ENCODE data around the gene FAM13B. TPM values are rescaled to one million over a fixed set of nuclear protein-coding genes. Genes with fewer than 3 reads are reported as not detected.

The FAM13B gene
- polyA plus RNA-seq, 1 experiment: 25.0 TPM

- Histone ChIP-seq H3K27ac (ENCODE audit: low read depth, low read length) (no peak overlapping the region), H3K27me3 (ENCODE audit: control insufficient read depth, insufficient read depth, low read length) (no peaks in the 10 kb centered on the region), H3K4me3 (ENCODE audit: low read depth, low read length) (no peak overlapping the region), H3K9me3 (ENCODE audit: control insufficient read depth, insufficient read depth, low read length) (no peaks in the 10 kb centered on the region)
- POLR2A ChIA-PET: no interaction called here
- CTCF ChIA-PET: no interaction called here
- TF ChIP-seq, protein P1, sequence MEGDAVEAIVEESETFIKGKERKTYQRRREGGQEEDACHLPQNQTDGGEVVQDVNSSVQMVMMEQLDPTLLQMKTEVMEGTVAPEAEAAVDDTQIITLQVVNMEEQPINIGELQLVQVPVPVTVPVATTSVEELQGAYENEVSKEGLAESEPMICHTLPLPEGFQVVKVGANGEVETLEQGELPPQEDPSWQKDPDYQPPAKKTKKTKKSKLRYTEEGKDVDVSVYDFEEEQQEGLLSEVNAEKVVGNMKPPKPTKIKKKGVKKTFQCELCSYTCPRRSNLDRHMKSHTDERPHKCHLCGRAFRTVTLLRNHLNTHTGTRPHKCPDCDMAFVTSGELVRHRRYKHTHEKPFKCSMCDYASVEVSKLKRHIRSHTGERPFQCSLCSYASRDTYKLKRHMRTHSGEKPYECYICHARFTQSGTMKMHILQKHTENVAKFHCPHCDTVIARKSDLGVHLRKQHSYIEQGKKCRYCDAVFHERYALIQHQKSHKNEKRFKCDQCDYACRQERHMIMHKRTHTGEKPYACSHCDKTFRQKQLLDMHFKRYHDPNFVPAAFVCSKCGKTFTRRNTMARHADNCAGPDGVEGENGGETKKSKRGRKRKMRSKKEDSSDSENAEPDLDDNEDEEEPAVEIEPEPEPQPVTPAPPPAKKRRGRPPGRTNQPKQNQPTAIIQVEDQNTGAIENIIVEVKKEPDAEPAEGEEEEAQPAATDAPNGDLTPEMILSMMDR (IDR thresholded peaks at IDR 0.05; ENCODE audit: low read depth, low read length): no peak
- DNase-seq (ENCODE audit: low read depth, low spot score): no peak
Observed at GRCh38 chr5:137937994-137938750, 94.7 kb downstream of the FAM13B start.

DNA sequence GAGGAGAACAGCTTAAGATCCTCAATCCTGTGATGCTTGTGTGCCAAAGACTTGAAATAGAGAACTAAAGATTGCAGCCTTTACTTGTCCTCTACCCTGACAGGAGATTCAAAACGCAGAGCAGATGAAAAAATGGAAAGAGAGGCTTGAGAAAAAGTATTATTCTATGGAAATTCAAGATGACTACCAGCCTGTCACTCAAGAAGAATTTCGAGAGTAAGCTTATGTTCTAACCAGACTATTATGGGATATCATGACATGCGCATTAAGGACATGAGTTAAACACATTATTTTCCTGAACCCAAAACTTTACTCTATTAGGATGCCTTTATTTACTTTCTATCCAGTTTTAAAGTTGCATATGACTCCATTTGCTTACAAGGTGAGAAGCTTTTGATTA is 97.2 kb downstream of the FAM13B start:
- ChIA-PET CTCF (interaction anchor here (0.9 to 1.2 kb wide), 3 partner anchors 155 to 157 kb away, joined by 3 to 7 read pairs (median 3); no protein-coding TSS in a partner anchor), POLR2A (interaction anchor here (0.6 kb wide), 1 partner anchor 1306 kb away, joined by 3 read pairs; no protein-coding TSS in a partner anchor)
- H3K27me3 ChIP-seq (ENCODE audit: control insufficient read depth, insufficient read depth, low read length): no peaks in the 10 kb centered on the region
- H3K9me3 ChIP-seq (ENCODE audit: control insufficient read depth, insufficient read depth, low read length): no peaks in the 10 kb centered on the region
- TF ChIP-seq, protein P1 (IDR thresholded peaks at IDR 0.05; ENCODE audit: low read depth, low read length): no peak
- no peak overlapping the region for H3K27ac ChIP-seq (ENCODE audit: low read depth, low read length)
- no peak for DNase-seq (ENCODE audit: low read depth, low spot score)
- no peak overlapping the region for H3K4me3 ChIP-seq (ENCODE audit: low read depth, low read length)

DNA sequence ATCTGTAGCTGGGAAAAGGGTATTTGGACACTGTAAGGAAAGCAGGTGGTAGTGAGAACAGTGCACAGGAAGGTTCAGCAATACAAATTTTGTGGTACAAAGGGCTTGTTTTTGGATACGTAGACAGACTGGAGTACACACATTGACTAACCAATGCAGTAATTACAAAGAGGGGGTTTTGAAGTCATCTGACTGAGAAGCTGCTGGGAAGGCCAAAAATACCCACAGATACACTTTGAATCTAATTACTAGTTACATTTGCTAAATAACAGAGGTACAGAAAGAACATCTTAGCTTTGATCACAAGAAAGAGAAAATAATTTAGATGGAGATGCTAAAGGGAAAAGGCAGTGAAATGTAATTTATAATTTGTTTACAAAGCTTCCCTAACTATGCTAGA is 97.7 kb downstream of the FAM13B start:
- Histone ChIP-seq H3K27ac (ENCODE audit: low read depth, low read length) (no peak overlapping the region), H3K27me3 (ENCODE audit: control insufficient read depth, insufficient read depth, low read length) (no peaks in the 10 kb centered on the region), H3K9me3 (ENCODE audit: control insufficient read depth, insufficient read depth, low read length) (no peaks in the 10 kb centered on the region), H3K4me3 (ENCODE audit: low read depth, low read length) (no peak overlapping the region)
- no peak for DNase-seq (ENCODE audit: low read depth, low spot score)
- ChIA-PET CTCF (interaction anchor here (0.9 to 1.2 kb wide), 3 partner anchors 155 to 157 kb away, joined by 3 to 7 read pairs (median 3); no protein-coding TSS in a partner anchor), POLR2A (no interaction called here)
- TF ChIP-seq, protein P1 (IDR thresholded peaks at IDR 0.05; ENCODE audit: low read depth, low read length): no peak

DNA sequence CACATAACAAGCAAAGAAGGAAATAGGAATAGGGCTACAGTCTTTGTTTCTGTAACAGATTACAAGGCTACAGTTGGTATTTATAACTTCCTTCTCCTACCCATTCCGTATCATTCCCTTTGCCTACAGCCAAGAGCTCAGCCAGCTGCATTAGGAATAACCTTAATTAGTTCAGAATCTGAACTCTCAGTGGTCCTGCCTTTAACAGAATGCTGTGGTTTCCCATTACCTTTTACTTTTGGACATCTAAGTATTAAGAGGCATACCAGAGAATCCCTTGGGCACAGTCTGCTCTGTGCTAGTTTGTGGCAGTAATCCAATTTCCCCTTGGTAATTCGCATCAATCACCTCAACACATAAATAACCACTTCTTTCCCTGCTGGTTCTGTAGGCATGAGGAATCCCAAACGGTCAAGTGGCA is 99.4 kb downstream of the FAM13B start:
- ChIA-PET POLR2A (no interaction called here), CTCF (interaction anchor here (0.9 kb wide), 1 partner anchor 200 kb away, joined by 3 read pairs; no protein-coding TSS in a partner anchor)
- TF ChIP-seq, protein P1 (IDR thresholded peaks at IDR 0.05; ENCODE audit: low read depth, low read length): no peak
- H3K27me3 ChIP-seq (ENCODE audit: control insufficient read depth, insufficient read depth, low read length): no peaks in the 10 kb centered on the region
- H3K4me3 ChIP-seq (ENCODE audit: low read depth, low read length): no peak overlapping the region
- H3K9me3 ChIP-seq (ENCODE audit: control insufficient read depth, insufficient read depth, low read length): no peaks in the 10 kb centered on the region
- H3K27ac ChIP-seq (ENCODE audit: low read depth, low read length): no peak overlapping the region
- no peak for DNase-seq (ENCODE audit: low read depth, low spot score)

DNA sequence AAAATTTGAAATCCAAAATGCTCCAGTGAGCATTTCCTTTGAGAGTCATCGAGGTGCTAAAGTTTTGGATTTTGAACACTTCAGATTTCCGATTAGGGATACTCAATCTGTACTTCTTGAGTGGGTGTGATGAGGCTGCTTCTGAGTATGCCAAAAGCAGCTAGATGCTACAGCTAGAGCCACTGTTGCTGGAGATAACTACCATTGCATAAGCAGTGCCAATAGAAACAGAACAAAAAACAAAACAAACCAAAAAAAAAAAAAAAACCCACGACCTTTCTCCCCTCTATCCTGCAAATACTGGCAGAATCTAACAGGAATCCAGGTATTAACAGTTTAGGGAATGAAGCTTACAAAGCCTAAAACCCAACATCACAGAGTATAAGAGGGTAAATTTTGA is 100.1 kb downstream of the FAM13B start:
- TF ChIP-seq, protein P1 (IDR thresholded peaks at IDR 0.05; ENCODE audit: low read depth, low read length): no peak

More for the DNA sequence above, 100.1 kb downstream of the FAM13B start:
- CTCF ChIA-PET: interaction anchor here (0.7 to 0.9 kb wide), 2 partner anchors 153 to 200 kb away, joined by 3 to 7 read pairs; no protein-coding TSS in a partner anchor
- no peaks in the 10 kb centered on the region for H3K9me3 ChIP-seq (ENCODE audit: control insufficient read depth, insufficient read depth, low read length)
- H3K4me3 ChIP-seq (ENCODE audit: low read depth, low read length): no peak overlapping the region
- no peak overlapping the region for H3K27ac ChIP-seq (ENCODE audit: low read depth, low read length)
- H3K27me3 ChIP-seq (ENCODE audit: control insufficient read depth, insufficient read depth, low read length): no peaks in the 10 kb centered on the region
- DNase-seq (ENCODE audit: low read depth, low spot score): no peak
- POLR2A ChIA-PET: no interaction called here

Measured in AG04450 (cell line).